WTC11 (cell line): ENCODE measurements around the gene BPTF. TPM values are rescaled to one million over a fixed set of nuclear protein-coding genes. Genes with fewer than 3 reads are reported as not detected.

Experiments used
- ATAC-seq: fragments of 200-7000 bp; cut with Tn5 transposase; 2 replicates; pipeline ENCODE4 v1.10.0; 2021; ENCODE audit warnings: mild to moderate bottlenecking, moderate library complexity
- CTCF ChIA-PET: fragments of 300-600 bp; sonication (Branson Sonifier 250); formaldehyde crosslinking; loops from one replicate; lab custom pipeline; 2021; ENCODE audit warnings: antibody characterized with exemption; lab: Charles Lee
- POLR2A ChIA-PET: fragments of 350-600 bp; sonication (Branson Sonifier 250); formaldehyde crosslinking; loops from one replicate; lab custom pipeline; 2021; ENCODE audit warnings: antibody characterized with exemption; lab: Charles Lee
- DNase-seq: peaks from one replicate; pipeline ENCODE4 v3.0.0; 2021; ENCODE audit warnings: low spot score
- H3K27ac Mint-ChIP-seq: 2 replicates; pipeline ENCODE4 v1.8.0; 2021; ENCODE audit warnings: mixed read lengths
- H3K27me3 Mint-ChIP-seq: 2 replicates; pipeline ENCODE4 v1.8.0; 2021; ENCODE audit warnings: low read depth, mild to moderate bottlenecking, moderate library complexity, mixed read lengths
- H3K36me3 Mint-ChIP-seq: 2 replicates; pipeline ENCODE4 v1.8.0; 2021; ENCODE audit warnings: mixed read lengths
- H3K4me1 Mint-ChIP-seq: 2 replicates; pipeline ENCODE4 v1.8.0; 2022; ENCODE audit warnings: mixed read lengths
- H3K4me3 Mint-ChIP-seq: 2 replicates; pipeline ENCODE4 v1.8.0; 2021; ENCODE audit warnings: mild to moderate bottlenecking, moderate library complexity, mixed read lengths
- H3K9me3 Mint-ChIP-seq: 2 replicates; pipeline ENCODE4 v1.8.0; 2021; ENCODE audit warnings: mixed read lengths
- AR ChIP-seq: fragments of 250-450 bp; sonication (Bioruptor Pico); IDR thresholded peaks from 2 replicates; pipeline ENCODE4 v1.9.0; 2021; ENCODE audit warnings: mild to moderate bottlenecking
- E2F1 ChIP-seq: sonication (generic); formaldehyde crosslinking; IDR thresholded peaks from 2 replicates; pipeline ENCODE4 v1.8.0; 2022; ENCODE audit warnings: mild to moderate bottlenecking, missing genetic modification reagents
- ELF4 ChIP-seq: sonication (generic); formaldehyde crosslinking; IDR thresholded peaks from 2 replicates; pipeline ENCODE4 v1.8.1; 2022; ENCODE audit warnings: low read depth, mild to moderate bottlenecking, moderate library complexity, missing genetic modification reagents
- FOXP4 ChIP-seq: sonication (generic); formaldehyde crosslinking; IDR thresholded peaks from 2 replicates; pipeline ENCODE4 v1.8.0; 2022; ENCODE audit warnings: mild to moderate bottlenecking, missing genetic modification reagents
- GABPB1 ChIP-seq: sonication (generic); formaldehyde crosslinking; IDR thresholded peaks from 2 replicates; pipeline ENCODE4 v1.8.1; 2023; ENCODE audit warnings: mild to moderate bottlenecking, missing genetic modification reagents
- GRHL2 ChIP-seq: fragments of 250-450 bp; sonication (Bioruptor Pico); IDR thresholded peaks from 2 replicates; pipeline ENCODE4 v1.8.0; 2022; ENCODE audit warnings: mild to moderate bottlenecking, moderate library complexity; ENCODE audit not compliant: insufficient replicate concordance, severe bottlenecking
- IRF2 ChIP-seq: sonication (generic); formaldehyde crosslinking; IDR thresholded peaks from 2 replicates; pipeline ENCODE4 v1.8.0; 2022; ENCODE audit warnings: low read depth, missing genetic modification reagents, borderline replicate concordance
- KAT7 ChIP-seq: sonication (generic); formaldehyde crosslinking; IDR thresholded peaks from 2 replicates; pipeline ENCODE4 v1.8.1; 2023; ENCODE audit warnings: missing genetic modification reagents, mild to moderate bottlenecking, borderline replicate concordance
- MLX ChIP-seq: sonication (generic); formaldehyde crosslinking; IDR thresholded peaks from 2 replicates; pipeline ENCODE4 v1.8.1; 2023; ENCODE audit warnings: mild to moderate bottlenecking, missing genetic modification reagents, moderate library complexity
- NFATC4 ChIP-seq: fragments of 250-450 bp; sonication (Bioruptor Pico); IDR thresholded peaks from 2 replicates; pipeline ENCODE4 v1.9.0; 2021; ENCODE audit warnings: mild to moderate bottlenecking
- PRDM15 ChIP-seq: sonication (generic); formaldehyde crosslinking; IDR thresholded peaks from 2 replicates; pipeline ENCODE4 v1.8.0; 2022; ENCODE audit warnings: missing genetic modification reagents
- USF1 ChIP-seq: sonication (generic); formaldehyde crosslinking; IDR thresholded peaks from 2 replicates; pipeline ENCODE4 v1.8.0; 2022; ENCODE audit warnings: mild to moderate bottlenecking, missing genetic modification reagents
- ZNF281 ChIP-seq: sonication (generic); formaldehyde crosslinking; IDR thresholded peaks from 2 replicates; pipeline ENCODE4 v1.8.0; 2023; ENCODE audit warnings: mild to moderate bottlenecking, missing genetic modification reagents
- ZNF416 ChIP-seq: fragments of 250-450 bp; sonication (Bioruptor Pico); IDR thresholded peaks from 2 replicates; pipeline ENCODE4 v1.9.0; 2021; ENCODE audit warnings: mild to moderate bottlenecking, inconsistent platforms
- ZNF532 ChIP-seq: fragments of 250-450 bp; sonication (Bioruptor Pico); IDR thresholded peaks from 2 replicates; pipeline ENCODE4 v1.9.0; 2021; ENCODE audit warnings: mild to moderate bottlenecking, borderline replicate concordance
- total RNA-seq: library from RNA; stranded (reverse); gene quantifications from 3 replicates; pipeline ENCODE4 v1.2.3, GENCODE V29; 2021

The BPTF gene
- total RNA-seq, 1 experiment from 2014 or later, result 178 TPM

- ChIA-PET POLR2A (no interaction called here), CTCF (no interaction called here)
- ATAC-seq, result no peak
- H3K36me3 Mint-ChIP-seq, result peaks cover 18% of the 10 kb centered on the region
- TF ChIP-seq E2F1 (CRISPR knock-in tag) (no peak), IRF2 (CRISPR knock-in tag) (no peak), GRHL2 (CRISPR knock-in tag) (no peak), PRDM15 (no peak), MLX (no peak), ZNF281 (CRISPR knock-in tag) (no peak), USF1 (CRISPR knock-in tag) (no peak), AR (CRISPR knock-in tag) (no peak), ZNF532 (CRISPR knock-in tag) (no peak), ELF4 (CRISPR knock-in tag) (no peak), GABPB1 (CRISPR knock-in tag) (no peak), FOXP4 (CRISPR knock-in tag) (no peak), NFATC4 (CRISPR knock-in tag) (no peak), ZNF416 (CRISPR knock-in tag) (no peak), KAT7 (no peak)
- no peaks in the 10 kb centered on the region for H3K9me3 Mint-ChIP-seq
- H3K27me3 Mint-ChIP-seq, result no peaks in the 10 kb centered on the region
- no peak overlapping the region for H3K27ac Mint-ChIP-seq
- DNase-seq, result no peak
- peaks cover 6% of the 10 kb centered on the region for H3K4me1 Mint-ChIP-seq
- H3K4me3 Mint-ChIP-seq, result no peak overlapping the region
Observed at GRCh38 chr17:67865438-67865837, 40.1 kb downstream of the BPTF start.
